HG02642 (cell line): ENCODE measurements around the gene SH3TC2.
A peak's percentile ranks its signal among the peaks of the same experiment; 100 is the strongest.

Experiments
- ATAC-seq: cut with Tn5 transposase; IDR thresholded peaks from one replicate; pipeline ENCODE4 v1.9.1; 2021; ENCODE audit warnings: mild to moderate bottlenecking; ENCODE audit not compliant: unreplicated experiment, poor library complexity

Gene SH3TC2

GRCh38 chr5:149036168-149036567 lies 26.7 kb downstream of the SH3TC2 start:
- no peak for ATAC-seq

- ATAC-seq = peak; percentile 88
Measured at GRCh38 chr5:149035372-149035790, 27.5 kb downstream of the SH3TC2 start.

DNA sequence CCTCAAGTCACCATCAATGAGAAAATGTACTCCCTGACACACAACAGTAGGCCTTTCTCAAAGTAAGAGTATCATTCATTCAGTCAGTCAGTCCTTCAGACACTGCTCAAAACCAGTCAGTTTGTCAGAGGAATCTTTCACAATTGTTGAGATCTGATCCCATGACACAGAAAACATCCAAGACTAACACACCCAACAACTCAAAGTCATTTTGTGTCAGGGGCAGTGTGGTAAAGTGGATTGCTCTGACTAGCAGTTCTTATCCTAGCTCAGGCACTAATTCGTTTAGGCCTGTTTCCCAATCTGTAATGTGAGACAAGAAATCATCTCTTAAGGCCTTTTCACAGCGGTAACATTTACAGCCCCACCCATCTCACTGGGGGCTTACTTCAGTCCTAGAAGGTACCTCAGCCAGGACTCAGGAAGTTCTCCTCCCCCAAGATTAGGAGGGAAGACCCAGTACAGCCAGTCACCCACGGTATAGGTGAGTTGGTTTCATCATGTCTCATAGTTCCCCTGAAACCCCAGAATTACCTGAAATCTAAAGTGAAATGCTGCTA lies 31.9 kb downstream of the SH3TC2 start:
- ATAC-seq = no peak

DNA sequence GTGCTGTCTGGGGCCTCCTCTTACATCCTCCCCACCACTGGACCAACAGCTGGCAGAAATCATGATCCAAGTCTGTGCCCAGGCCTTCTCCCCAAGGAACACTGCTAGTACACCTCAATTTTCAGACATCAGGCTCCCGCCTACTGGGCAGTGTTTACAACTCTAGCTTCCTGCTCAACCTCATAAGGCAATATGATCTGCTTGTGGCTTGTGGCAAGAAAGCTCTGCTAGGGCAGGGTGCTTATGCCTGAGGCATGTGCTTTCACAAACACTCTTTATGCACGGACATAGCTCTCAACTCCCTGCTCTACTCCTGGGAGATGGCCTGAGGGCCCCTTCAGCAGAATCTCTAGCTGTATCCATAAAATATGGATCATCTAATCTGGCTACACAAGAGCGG lies 32.5 kb downstream of the SH3TC2 start:
- ATAC-seq = no peak

GRCh38 chr5:149028984-149029383 lies 33.9 kb downstream of the SH3TC2 start:
- ATAC-seq = no peak

DNA sequence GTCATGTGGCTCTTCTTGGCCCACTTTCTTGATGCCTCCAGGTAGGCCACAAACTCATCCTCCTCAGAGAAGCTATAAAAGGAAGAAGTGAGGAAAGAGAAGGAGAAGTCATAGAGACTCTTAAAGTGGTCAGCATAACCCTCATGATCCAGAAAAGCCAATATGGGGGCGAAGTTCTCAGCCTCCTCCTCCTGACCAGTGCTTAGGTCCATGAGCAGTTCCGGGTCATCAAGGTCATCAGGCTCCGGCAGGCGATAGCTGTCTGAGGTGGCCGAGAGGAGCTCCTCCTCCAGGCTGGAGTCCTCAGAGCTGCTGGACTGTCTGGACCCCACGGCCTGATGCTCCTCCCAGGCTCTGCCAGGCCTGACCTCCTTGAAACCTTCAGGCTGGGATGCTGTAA lies 34.7 kb downstream of the SH3TC2 start:
- no peak for ATAC-seq

DNA sequence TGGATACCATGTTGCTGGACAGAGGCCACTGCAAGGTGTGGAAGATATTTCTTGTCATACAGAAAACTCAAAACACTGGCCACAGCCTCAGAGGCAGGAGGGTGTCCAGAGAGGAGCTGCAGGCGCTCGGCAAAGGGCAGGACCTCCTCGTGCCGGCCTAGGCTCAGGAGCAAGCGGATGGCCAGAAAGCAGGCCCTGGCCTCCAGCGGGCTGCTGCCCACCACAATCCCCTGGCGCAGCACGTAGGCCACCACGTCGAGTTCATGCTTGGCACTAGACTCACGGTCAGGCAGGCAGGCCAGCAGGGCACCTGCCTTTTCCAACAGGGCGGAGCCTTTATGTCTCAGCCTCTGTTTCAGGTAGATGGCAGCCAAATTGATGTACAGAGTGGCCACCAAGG lies 35.2 kb downstream of the SH3TC2 start:
- no peak for ATAC-seq

DNA sequence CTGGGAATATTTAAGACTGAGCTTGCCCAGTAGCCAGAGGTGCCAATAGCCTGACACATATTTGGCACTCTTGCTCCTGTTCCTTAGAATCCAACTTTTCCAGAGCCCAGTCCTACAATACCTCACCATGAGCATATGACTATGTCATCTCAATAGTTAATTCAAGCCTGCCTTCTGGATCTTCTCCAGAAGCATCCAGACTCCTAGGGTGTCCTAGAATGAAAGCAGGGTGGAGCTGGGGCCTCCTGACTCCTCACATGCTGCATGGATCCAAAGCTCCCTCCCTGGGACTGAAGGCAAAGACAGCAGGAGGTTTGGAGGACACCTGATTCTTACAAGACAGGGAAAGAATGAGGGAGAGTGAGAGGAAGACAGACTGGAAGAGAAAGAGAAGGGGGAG lies 37.9 kb downstream of the SH3TC2 start:
- ATAC-seq = no peak

DNA sequence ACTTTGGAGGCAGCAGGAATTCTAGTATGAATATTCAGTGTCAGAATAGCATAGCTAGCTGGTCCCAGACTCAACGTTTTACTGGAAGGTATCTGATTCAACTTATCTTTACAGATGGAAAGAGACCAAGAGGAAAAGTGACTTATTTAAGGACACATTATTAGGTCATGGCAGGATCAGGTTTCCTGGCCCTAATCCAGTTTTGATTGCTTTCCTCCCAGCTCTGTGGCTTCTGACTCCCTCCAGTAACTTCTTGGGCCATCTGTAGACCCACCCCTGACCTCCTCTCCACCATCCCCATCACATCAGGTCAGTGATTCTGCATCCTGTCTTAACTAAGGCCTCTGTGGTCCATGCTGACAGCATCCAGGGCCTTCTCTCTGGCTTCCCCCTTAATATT lies 38.4 kb downstream of the SH3TC2 start:
- no peak for ATAC-seq

- no peak for ATAC-seq
Measured at GRCh38 chr5:149022200-149022599, 40.7 kb downstream of the SH3TC2 start.

DNA sequence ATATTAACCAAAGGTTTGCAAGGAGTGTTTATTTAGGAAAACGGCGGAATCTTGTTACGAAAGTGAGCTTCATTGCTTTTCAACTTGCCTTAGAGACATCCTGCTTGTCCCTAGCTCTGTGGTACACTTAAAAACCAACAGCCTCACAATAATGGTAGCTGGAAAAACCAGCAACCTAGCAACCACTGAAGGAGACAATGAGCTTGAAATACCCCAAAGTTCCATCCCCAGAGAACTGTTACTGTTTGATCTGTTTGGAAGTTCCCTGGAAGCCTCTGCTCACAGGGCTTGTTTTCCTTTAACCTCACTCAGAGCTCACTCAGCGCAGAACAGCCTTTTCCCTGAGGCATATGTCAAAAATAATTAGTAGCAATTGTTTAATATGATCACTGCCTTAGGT lies 43.2 kb downstream of the SH3TC2 start:
- ATAC-seq = no peak

DNA sequence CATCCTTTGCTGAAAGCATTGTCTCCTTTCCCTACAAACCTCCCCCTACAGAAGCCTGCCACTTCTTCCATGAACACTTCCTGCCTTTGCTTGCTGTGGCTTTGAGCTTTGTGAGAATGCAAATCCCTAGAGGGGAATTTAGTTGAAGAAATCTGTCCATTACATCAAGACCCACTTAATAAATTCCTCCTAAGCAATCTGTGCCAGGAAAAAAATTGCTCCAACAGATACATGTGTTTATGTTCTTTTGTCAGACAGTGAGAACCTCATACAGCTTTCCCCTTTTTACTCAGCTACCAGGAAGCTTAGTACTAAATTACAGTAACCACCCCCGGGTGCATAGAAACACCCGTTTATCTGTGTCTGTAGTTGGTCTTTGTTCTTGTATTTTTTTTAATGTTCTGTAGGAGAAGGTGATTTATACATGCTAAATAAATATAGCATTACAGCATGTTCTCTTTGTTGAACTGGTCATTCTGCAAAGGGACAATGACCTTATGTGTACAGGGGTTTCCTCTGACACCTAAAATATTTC lies 43.9 kb downstream of the SH3TC2 start:
- no peak for ATAC-seq

DNA sequence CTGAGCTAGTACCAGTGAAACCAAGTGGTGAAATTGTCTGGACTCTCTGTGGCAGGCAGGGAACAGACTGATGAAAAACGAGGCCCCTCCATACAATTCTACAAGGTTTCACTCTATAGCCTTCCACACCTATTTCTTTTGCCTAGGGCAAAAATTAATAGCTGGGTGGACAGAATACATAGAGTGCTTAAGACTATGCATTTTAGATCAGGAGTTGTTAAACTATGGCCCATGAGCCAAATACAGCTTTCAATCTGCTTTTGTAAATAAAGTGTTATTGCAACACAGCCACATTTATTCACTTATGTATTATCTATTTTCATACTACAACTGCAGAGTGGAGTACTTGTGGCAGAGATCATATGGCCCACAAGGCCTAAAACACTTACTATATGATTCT lies 45.2 kb downstream of the SH3TC2 start:
- no peak for ATAC-seq

GRCh38 chr5:149015561-149015960 lies 47.3 kb downstream of the SH3TC2 start:
- ATAC-seq = no peak

DNA sequence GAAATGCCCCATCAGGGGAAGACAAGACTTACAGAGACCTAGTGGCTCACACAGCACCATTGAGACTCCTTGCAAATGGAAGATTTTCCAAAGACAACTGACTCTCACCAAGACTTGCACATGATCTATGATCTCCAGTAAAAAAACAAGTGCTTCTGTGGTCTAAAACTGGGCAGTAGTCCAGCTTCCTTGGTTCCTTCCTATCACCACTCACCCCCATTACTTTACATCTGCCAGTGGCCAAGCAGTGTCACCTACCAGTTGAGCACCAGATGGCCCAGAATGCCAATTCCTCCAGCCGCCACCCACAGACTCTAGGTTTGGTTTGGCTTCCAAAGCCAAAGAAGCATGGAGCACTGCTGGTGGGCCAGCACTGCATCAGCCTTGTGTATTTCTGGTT lies 47.7 kb downstream of the SH3TC2 start:
- no peak for ATAC-seq

DNA sequence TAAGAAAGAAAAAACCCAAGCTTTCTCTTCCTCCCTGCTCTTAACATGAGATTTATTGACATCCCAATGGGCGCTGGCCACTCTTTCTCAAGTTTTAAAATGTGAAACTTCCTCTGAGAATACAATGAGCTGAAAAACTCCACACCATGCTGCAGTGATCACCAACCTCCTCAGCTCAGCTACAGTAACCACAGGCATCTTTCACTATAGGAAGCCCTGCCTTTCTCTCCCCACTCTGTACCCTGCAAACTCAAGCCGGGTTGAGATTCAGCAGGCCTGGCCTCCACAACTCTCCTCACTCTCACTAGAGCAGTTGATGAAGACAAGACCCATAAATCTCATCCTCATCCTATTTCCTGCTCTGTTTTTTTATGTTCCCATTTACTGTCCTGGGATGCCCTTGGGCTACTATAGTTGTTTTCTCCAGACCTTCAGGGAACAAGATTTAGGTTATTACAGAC lies 48.3 kb downstream of the SH3TC2 start:
- no peak for ATAC-seq

DNA sequence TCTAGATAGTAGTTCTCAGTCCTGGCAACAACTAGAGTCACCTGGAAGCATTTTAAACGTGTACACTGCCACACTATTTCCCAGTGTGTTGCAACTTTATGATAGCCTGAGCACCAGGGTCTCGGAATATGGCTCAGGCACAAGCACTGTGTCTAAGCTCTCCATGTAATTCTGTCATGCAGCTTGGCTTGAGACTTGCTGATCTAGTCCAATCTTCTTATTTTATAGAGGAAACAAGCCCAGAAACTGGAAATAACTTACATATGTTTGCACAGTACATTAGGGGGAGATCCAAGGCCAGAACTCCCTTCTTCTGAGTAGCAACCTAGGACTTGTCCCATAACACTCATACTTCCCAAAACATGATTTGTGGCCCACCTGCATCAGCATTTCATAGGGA lies 49.1 kb downstream of the SH3TC2 start:
- ATAC-seq = no peak

DNA sequence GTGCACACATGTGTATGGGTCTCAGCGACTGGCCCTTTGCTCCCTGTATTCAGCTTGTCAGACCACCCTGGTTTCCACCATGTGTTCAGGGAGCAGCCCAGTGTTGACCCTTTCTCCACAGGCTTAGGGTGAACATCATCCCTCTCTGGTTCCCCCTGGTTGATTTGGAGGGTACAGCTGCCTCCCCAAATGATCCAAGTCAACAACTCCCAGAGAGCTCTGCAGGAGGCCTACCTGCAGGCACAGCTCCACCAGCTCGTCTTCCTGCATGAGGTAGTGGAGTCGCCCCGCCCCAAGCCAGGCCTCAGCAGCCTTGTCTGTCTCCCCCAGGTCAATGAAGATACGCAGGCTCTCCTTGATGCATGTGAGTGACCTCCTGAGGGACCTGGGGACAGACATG lies 50.5 kb downstream of the SH3TC2 start:
- ATAC-seq = no peak

GRCh38 chr5:149011728-149012127 lies 51.1 kb downstream of the SH3TC2 start:
- no peak for ATAC-seq

DNA sequence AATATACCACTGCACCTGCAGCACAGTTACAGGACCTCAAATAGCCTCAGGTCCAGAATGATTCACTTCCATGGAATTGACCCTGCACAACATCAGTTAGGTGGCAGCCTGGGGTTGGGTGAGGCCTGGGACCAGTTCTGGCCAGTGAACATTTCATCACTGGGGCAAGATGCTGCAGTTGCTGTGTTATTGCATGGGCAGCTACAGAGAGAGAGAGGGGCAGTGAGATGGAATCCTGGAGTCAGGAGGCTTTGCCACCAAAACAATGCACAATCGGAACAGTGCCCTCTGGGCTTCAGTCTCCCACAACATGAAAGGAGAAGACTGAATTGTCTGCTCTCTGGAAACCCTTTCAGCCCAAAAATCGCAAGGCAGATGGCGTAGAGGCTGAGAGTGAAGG lies 51.8 kb downstream of the SH3TC2 start:
- ATAC-seq = no peak

- no peak for ATAC-seq
Measured at GRCh38 chr5:149007174-149007573, 55.7 kb downstream of the SH3TC2 start.

GRCh38 chr5:149006426-149006825 lies 56.4 kb downstream of the SH3TC2 start:
- no peak for ATAC-seq
